ENCODE data around the gene PTPN23.

Gene PTPN23

DNA sequence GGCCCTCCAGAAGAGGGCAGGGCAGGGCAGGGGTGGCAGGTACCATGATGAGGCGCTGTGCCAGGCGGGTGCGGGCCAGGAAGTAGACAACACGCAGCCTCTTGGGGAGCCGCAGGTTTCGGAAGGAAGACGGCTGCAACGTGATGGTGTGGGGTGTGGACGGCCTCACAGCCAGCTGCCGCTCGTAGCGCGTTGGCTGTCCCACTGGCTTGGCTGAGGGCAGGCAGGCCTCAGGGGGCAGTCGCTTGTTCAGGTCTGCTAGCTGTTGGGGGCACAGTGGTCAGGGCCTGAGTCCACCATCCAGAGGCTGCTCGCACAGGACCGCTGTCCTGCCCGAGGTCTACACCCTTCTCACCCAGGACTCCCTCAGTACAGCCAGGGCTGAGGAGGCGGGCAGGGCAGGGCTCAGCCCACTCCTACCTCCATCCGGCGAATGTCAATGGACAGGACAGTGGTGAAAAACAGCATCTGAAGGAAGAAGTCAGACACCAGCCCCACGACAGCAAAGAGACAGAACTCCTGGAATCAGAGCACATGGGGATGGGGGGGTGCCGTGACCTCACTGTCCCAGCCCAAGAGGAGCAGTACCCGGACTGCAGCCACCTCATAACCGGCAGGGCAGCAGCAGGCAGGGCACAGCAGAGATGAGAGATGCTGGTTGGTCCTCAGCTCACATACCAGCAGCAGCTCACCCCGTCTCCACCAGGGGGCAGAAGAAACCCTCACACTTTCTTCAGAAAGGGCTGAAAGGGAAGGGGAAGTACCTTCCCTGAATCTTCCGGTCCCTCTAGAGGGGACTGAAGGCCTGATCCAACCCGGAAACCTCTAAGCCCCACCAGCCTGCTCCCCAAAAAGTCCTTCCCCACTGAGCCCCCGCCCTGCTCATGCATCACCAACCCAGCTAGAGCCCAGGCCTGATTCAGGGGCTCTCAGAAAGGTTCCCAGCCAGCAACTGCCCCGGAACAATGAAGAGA is 40.0 kb downstream of the PTPN23 start:
- peak; percentile 97 for DNase-seq

DNA sequence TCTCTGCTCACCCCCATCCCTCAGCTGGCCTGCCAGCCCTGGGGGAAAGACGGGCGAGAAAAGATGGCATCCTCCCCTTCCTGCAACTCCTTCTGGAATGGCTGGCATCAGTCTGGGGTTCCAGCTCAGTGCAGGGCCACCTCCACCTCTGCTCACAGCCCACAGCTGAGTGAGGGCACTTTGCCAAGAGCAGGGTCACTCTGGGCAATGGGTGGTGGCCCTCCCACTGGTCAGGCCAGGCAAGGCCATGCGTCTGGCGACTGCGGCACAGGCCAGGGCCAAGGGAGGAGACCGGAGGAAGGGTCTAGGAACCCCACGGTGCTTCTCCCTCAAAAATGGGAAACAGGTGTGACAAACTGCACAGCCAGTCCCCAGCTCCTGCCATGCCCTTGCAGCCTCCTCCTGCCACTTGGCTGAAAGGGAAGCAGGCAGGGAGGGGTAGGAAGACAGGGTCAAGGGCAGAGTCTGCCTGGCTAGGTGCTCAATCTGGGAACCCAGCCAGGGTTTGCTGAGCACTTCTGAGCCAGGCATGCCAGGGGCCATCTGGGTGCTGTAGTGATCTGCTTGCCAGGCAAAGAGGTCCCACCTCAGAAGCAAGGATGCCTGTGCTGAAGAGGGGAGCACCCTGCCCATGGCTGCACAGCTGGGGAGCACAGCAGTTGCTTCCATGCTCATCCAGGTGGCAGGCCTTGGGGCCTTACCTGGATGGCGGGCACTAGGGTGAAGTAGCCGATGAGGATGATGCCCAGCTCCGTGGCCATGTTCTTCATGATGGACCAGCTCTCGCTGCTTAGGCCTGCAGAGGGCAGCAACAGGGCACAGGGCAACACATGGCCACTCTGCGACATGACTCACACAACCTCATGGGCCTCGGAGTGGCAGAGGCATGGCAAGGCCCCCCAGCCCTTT is 41.2 kb downstream of the PTPN23 start:
- peak; percentile 80 for DNase-seq

DNA sequence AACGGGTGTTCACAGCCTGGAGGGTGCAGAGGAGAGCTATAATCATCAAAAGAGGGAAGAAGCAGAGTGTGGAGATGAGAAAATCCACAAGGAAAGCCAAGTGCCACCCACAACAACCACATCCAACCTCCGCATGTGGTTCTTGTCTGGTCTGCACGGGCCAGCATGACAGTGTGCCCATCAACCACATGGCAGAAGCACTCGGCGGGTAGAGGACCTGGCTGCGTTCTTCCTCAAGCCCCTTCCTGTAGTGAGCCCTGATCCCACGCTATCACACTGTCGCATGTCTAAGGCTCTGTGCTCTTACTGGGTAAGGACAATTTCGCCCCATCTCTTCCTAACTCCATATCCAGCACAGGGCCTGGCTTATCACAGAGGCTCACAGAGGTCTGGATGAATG is 41.9 kb downstream of the PTPN23 start:
- no peak for DNase-seq

DNA sequence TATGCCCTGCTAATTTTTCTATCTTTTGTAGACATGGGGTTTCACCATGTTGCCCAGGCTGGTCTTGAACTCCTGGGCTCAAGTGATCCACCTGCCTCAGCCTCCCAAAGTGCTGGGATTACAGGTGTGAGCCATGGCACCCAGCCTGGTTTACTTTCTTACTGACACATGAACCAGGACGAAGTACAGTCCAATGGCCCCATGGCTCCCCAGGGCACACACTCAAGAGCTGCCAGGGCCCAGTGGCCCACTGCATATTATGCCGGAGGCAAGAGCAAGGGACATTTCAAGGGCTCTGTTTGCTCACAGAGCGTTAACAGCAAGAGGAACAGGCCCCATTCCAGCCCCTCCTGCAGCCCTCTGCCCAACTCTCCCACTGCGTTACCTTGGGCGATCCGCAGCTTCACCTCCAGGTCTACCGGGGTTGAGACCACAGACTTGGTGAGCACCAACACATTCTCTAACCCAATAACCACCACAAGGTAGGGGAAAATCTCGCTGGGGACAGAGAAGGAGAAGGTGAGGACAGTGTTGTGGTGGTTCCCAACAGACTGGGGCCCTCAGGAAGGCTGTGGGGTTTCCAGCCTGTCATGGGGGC is 42.8 kb downstream of the PTPN23 start:
- DNase-seq, result no peak

GRCh38 chr3:47424434-47425382 is 43.9 kb downstream of the PTPN23 start:
- DNase-seq, result no peak

DNA sequence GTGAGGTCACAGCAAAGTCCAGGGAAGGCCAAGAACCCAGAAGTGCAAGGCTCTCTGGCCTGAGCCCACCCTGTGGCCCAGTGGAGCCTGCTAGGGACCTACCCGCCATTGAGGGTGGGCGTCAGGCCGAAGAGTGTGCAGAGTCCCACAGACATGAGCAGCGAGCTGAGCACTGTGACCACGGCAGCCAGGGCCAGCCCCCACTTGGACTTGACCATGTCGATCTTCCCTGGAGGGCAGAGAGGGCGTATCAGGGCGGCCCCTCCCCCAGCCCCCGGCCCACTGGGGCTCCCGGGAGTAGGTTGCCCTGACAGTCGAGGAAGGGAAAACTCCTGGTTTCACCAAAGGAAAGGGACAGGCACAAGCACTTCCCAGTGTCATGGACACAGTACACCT is 44.6 kb downstream of the PTPN23 start:
- no peak for DNase-seq

DNA sequence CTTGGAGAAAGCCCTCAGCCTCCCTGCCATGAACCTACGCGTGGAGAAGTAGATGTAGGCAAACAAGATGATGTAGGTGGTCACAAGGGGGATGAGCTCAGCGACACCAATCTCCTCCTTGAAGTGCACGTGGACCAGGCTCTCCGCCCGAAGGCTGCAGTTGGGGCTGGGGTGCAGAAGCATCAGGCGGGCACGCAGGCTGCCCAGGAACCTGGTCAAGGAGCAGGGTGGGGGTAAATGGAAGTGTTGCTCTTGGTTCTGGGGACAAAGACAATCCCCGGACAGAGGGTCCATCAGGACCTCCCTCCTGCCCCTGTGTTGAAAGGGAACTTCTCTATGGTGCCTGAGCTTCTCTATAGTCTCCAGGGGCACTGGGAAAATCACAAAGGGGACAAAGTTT is 45.1 kb downstream of the PTPN23 start:
- DNase-seq, result no peak

- DNase-seq, result no peak
Observed at GRCh38 chr3:47427866-47428265, 47.0 kb downstream of the PTPN23 start.

DNA sequence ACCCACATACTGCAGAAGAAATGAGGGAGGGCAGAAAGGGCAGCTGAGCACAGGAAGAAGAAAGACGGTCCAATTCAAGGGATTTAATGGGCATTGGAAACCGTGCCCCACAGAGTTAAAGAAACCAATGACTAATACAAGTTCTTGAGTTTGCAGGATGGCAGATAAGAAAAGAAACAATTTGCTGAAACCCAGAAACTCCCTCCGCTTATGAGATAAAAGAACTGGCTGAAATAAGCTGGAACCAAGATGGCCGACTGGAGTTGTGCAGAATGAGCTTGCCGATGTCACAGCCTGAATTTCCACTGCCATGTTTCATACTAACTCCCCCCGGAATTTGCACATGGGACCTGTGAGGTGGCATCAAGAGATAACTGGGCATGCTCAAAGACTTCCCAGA is 47.8 kb downstream of the PTPN23 start:
- DNase-seq, result peak; percentile 76

GRCh38 chr3:47429476-47430270 is 48.9 kb downstream of the PTPN23 start:
- DNase-seq, result no peak

GRCh38 chr3:47430606-47431005 is 49.8 kb downstream of the PTPN23 start:
- DNase-seq, result no peak

GRCh38 chr3:47431225-47431624 is 50.4 kb downstream of the PTPN23 start:
- no peak for DNase-seq

- DNase-seq, result no peak
Observed at GRCh38 chr3:47432673-47433072, 51.9 kb downstream of the PTPN23 start.

DNA sequence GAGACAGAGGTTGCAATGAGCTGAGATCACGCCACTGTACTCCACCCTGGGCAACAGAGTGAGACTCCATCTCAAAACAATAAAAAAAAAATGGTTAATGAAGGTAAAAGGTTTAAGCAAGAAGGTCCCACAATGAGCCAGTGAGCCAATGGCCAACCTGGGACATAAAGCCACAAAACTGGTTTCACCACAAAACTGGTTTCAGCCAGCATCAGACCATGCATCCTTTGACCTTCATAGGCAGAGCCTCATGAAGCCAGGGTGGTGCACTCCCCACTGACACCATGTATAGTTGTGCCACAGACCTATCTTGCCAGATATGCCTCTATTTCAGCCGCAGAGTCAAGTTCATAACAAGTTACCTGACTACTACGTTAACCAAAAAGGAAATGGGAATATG is 53.0 kb downstream of the PTPN23 start:
- no peak for DNase-seq

- DNase-seq, result no peak
Observed at GRCh38 chr3:47434849-47435248, 54.0 kb downstream of the PTPN23 start.

DNA sequence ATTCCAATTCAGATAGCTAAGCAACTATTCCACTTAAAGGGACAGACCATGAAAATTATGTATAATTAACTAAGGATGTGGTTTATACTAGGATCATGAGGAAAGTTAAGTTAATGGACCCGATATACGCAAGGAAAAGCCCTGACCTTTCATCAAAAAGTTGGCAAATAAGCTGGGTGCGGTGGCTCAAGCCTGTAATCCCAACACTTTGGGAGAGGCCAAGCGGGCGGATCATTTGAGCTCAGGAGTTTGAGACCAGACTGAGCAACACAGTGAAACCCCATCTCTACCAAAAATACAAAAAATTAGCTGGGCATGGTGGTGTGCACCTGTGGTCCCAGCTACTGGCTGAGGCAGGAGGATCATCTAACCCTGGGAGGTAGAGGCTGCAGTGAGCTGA is 55.4 kb downstream of the PTPN23 start:
- no peak for DNase-seq

GRCh38 chr3:47440131-47440530 is 59.3 kb downstream of the PTPN23 start:
- DNase-seq, result peak; percentile 35

GRCh38 chr3:47441796-47442551 is 61.2 kb downstream of the PTPN23 start:
- no peak for DNase-seq

GRCh38 chr3:47443611-47443995 is 62.8 kb downstream of the PTPN23 start:
- DNase-seq, result no peak

DNA sequence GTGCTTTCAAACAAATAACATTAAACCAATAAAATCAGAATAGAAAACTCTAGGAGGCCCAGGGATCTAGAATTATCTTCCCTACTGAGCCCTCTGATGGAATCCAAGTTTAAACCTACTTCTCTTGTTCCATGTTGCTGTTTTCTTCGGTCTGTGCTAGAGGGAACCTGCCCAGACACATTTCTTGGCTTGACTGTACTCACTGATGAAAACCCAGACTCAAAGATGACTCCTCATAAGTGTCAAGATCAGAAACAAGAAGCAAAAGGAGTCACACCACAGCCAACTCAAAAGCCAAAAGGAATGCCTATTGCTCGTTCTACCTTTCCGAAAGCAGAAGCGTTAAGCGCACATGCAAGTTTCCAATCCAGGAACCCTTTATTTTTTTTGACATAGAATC is 63.3 kb downstream of the PTPN23 start:
- DNase-seq, result no peak

Data from hematopoietic multipotent progenitor cell treated with erythropoietin and hydrocortisone succinate and interleukin-3 and kit ligand, for 4 days (in vitro differentiated cells).